GM12874 (cell line): ENCODE data around the gene KIAA1549.

Experiments used
- TF ChIP-seq, protein P1 (sequence below): IDR thresholded peaks from 2 replicates; pipeline ENCODE4 v1.5.1; 2011; ENCODE audit warnings: low read depth, mild to moderate bottlenecking, control low read depth, low read length, moderate library complexity; ENCODE audit not compliant: insufficient read depth

The KIAA1549 gene

DNA sequence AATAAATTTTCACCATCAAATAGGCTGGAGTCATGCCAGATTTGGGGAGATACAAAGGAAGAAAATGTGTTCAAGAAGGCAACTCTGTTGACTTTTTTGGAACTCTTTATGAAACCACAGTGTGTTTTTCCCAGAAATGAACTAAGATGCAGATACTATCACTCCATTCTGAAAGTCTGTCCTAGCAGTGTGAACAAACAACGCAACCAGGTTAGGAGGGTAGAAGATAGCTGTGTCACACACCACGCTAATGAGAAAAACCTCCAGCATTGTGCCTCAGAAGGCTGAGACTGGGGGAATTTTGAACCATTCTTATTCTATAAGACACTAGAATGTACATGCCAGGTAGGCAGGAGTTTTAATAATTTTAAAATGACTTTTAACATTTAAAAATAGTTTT is 167.2 kb downstream of the KIAA1549 start:
- TF ChIP-seq, protein P1, sequence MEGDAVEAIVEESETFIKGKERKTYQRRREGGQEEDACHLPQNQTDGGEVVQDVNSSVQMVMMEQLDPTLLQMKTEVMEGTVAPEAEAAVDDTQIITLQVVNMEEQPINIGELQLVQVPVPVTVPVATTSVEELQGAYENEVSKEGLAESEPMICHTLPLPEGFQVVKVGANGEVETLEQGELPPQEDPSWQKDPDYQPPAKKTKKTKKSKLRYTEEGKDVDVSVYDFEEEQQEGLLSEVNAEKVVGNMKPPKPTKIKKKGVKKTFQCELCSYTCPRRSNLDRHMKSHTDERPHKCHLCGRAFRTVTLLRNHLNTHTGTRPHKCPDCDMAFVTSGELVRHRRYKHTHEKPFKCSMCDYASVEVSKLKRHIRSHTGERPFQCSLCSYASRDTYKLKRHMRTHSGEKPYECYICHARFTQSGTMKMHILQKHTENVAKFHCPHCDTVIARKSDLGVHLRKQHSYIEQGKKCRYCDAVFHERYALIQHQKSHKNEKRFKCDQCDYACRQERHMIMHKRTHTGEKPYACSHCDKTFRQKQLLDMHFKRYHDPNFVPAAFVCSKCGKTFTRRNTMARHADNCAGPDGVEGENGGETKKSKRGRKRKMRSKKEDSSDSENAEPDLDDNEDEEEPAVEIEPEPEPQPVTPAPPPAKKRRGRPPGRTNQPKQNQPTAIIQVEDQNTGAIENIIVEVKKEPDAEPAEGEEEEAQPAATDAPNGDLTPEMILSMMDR: no peak

DNA sequence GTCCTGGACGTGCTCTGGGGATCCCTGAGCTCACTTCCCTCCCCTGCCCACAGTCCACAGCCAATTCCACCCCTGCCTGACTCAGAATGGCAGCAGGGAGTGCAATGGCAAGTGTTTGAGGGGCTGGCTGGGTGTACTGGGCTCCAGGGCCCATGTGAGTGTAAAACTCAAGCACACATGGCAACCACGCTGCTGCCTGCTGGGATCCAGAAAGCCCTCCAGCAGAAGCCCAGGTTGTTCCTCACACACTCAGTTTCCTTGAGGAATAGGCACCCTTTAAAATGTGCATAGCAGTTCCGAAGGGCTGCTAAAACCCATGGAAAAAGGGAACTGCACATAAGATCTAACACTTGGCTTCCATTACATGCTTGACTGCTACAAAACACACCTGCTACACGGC is 171.8 kb downstream of the KIAA1549 start:
- TF ChIP-seq, protein P1: no peak

DNA sequence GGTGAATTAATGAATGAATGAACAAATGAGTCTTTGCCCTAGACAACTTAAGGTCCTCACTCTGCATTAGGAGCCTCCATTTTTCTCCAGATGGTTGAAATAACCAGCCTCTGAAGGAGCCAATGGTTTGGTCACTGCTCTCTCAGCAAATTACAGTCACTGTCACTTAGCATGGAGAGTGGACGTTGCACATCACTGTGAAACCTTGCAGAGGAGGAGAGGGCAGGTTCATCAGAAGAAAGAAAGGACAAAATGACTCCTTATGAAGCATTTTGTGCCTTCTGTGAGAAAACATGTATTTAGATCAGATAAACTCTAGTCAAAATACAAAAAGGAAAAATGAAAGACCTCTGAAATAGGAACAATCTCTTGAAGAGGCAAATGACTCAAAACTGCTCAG is 176.6 kb downstream of the KIAA1549 start:
- TF ChIP-seq, protein P1: no peak

DNA sequence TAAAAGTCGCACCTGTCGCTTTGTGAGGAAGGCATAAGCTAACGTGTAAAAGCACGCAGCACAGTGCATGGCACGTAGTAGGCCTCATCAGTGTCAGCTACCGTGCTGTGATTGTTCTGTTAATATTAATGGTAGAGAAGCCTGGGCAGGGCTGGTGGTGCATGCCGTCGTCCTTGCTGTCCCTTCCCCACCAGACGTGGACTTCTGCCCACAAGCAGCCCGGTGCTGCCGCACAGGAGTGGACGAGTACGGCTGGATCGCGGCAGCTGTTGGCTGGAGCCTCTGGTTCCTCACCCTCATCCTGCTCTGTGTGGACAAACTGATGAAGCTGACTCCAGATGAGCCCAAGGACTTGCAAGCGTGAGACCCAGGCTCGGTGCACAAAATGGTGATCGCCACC is 178.5 kb downstream of the KIAA1549 start:
- TF ChIP-seq, protein P1: no peak

DNA sequence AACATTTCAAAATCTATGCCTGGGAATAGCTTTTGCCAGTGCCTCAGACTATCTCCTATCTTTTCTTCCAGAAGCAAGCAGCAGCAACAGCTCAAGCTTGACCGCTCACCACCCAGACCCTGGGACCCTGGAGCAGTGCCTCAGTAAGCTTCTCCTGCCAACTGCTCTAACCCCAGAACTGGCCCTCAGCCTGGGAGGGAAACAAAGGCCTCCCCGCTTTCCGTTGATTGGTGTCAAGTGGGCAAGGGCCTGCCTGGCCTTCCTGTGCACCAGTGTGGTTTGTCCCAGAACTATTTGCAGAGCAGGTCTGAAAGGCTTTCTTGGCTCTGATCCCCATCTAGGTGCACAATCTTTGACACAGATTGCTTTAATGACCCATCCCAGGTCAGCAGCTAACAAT is 179.9 kb downstream of the KIAA1549 start:
- TF ChIP-seq, protein P1: no peak

DNA sequence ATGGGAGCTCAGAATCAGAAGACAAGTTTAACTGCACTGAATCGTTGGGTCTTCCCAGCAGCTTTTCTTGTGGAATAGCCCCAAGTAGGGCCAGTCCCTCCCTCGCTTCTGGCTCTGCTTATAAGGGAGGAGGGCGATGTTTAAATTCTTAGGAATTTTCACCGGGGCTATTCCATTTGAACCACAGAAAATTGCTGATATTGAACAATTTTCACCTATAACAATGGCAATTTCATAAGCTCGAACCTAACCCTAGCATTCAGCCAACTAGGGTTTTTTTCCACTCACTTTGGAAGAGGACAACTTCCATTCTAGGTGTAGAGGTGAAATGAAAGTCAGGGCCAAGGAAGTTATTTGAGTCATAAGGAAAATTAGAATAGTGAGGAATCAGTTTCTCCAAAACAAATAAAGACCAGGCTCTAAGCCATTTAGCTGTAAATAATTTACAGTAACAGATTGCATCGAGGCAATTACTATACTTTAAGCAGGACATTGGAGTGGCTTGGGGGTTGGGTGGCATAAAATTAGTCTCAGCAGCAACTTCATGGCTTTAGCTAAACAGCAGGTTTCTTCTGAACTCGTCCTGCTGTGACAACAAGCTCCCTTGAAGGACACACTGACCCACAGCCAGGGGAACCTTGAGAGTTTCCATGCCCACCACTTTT is 181.7 kb downstream of the KIAA1549 start:
- TF ChIP-seq, protein P1: no peak

DNA sequence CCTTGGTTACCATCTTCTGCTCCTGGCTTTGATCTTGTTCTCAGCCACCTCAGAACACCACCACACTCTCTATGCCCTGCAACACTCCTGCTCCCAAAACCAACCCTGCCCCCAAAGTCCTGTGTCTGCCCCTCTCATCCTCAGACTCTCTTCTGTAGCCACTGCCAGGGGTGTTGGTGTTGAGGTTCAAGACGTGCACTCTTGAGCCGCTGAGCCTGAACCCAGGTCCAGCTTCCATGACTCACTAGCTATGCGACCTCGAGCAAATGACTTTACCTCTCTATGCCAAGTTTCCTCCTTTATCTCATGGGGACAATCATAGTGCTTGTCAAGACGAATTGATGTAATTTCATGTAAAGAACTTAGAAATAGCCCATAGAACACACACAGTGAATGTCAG is 182.4 kb downstream of the KIAA1549 start:
- TF ChIP-seq, protein P1: no peak
